Measurements from ENCODE around the gene FPGT. TPM values are rescaled to one million over a fixed set of nuclear protein-coding genes. Genes with fewer than 3 reads are reported as not detected.

FPGT gene
- total and polyA plus RNA-seq, 9 of the 15 experiments (the other 6 are each of a cell fraction or from before 2014, with no cell fraction given) = 11.6 to 24.3 (median 22.5) TPM

DNA sequence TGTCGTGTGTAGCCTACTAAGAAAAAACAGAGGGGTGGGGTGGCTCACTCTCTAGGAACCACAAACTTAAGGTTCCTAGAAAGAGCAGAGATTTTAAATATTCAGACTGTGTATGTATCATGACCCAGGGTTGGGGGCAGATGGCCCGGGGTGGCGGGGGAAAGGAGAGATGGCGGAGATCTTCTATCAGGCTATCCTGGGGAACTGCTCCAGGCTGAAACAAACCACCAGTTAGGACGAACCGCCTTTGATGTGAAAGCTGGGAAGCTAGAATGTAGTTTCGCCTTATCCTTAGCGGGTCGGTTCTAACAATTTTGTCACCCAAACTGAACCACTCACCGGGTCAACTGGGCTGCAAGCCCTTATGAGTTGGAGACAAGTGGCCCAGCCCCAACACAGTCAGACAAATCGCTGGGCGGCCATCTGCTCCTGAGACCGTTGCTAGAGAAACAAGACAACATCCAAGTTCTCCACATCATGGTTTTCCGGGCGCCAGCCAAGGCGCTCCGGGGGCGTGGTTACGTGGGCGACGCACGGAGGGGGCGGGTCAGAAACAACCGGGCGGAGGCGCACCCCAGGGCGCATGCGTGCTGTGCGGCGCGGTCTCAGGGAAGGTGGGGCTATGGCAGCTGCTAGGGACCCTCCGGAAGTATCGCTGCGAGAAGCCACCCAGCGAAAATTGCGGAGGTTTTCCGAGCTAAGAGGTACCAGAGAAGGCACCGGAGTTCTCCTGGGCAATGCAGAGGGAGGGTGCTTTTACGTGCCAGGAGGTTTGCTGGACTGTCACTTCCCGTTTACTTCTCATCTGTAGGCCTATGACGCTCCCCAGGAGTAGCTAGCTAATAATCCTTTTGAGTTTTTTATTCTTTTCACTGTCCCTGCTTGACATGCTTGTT lies at the start of gene FPGT, which contains the start of gene LRRIQ3 (continued):
- TF ChIP-seq, protein P1, sequence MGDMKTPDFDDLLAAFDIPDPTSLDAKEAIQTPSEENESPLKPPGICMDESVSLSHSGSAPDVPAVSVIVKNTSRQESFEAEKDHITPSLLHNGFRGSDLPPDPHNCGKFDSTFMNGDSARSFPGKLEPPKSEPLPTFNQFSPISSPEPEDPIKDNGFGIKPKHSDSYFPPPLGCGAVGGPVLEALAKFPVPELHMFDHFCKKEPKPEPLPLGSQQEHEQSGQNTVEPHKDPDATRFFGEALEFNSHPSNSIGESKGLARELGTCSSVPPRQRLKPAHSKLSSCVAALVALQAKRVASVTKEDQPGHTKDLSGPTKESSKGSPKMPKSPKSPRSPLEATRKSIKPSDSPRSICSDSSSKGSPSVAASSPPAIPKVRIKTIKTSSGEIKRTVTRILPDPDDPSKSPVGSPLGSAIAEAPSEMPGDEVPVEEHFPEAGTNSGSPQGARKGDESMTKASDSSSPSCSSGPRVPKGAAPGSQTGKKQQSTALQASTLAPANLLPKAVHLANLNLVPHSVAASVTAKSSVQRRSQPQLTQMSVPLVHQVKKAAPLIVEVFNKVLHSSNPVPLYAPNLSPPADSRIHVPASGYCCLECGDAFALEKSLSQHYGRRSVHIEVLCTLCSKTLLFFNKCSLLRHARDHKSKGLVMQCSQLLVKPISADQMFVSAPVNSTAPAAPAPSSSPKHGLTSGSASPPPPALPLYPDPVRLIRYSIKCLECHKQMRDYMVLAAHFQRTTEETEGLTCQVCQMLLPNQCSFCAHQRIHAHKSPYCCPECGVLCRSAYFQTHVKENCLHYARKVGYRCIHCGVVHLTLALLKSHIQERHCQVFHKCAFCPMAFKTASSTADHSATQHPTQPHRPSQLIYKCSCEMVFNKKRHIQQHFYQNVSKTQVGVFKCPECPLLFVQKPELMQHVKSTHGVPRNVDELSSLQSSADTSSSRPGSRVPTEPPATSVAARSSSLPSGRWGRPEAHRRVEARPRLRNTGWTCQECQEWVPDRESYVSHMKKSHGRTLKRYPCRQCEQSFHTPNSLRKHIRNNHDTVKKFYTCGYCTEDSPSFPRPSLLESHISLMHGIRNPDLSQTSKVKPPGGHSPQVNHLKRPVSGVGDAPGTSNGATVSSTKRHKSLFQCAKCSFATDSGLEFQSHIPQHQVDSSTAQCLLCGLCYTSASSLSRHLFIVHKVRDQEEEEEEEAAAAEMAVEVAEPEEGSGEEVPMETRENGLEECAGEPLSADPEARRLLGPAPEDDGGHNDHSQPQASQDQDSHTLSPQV (IDR thresholded peaks at IDR 0.05) = no peak
- TF ChIP-seq ZNF140 (CRISPR knock-in tag; IDR thresholded peaks at IDR 0.05) (no peak), ZNF57 (CRISPR knock-in tag; IDR thresholded peaks at IDR 0.05) (no peak), SLC30A9 (CRISPR knock-in tag; IDR thresholded peaks at IDR 0.05) (no peak), CEBPB (tag; IDR thresholded peaks at IDR 0.05) (no peak), ZNF444 (CRISPR knock-in tag; IDR thresholded peaks at IDR 0.05) (no peak), PTRF (tag; IDR thresholded peaks at IDR 0.05) (no peak), SREBF2 (CRISPR knock-in tag; IDR thresholded peaks at IDR 0.05) (no peak), POLR2H (tag; IDR thresholded peaks at IDR 0.05; ENCODE audit: low read depth) (peak; percentile 63), NFATC3 (IDR thresholded peaks at IDR 0.05) (no peak), ZNF431 (CRISPR knock-in tag; IDR thresholded peaks at IDR 0.05) (no peak), TAF7 (tag; IDR thresholded peaks at IDR 0.05) (peak; percentile 21; the same call in 1 of the 2 replicates), TGIF2 (CRISPR knock-in tag; IDR thresholded peaks at IDR 0.05) (no peak), CBFB (CRISPR knock-in tag; IDR thresholded peaks at IDR 0.05) (no peak), ZNF699 (CRISPR knock-in tag; IDR thresholded peaks at IDR 0.05; ENCODE audit: insufficient replicate concordance) (no peak), ERF (CRISPR knock-in tag; IDR thresholded peaks at IDR 0.05) (no peak)
- TF ChIP-seq, protein P2, sequence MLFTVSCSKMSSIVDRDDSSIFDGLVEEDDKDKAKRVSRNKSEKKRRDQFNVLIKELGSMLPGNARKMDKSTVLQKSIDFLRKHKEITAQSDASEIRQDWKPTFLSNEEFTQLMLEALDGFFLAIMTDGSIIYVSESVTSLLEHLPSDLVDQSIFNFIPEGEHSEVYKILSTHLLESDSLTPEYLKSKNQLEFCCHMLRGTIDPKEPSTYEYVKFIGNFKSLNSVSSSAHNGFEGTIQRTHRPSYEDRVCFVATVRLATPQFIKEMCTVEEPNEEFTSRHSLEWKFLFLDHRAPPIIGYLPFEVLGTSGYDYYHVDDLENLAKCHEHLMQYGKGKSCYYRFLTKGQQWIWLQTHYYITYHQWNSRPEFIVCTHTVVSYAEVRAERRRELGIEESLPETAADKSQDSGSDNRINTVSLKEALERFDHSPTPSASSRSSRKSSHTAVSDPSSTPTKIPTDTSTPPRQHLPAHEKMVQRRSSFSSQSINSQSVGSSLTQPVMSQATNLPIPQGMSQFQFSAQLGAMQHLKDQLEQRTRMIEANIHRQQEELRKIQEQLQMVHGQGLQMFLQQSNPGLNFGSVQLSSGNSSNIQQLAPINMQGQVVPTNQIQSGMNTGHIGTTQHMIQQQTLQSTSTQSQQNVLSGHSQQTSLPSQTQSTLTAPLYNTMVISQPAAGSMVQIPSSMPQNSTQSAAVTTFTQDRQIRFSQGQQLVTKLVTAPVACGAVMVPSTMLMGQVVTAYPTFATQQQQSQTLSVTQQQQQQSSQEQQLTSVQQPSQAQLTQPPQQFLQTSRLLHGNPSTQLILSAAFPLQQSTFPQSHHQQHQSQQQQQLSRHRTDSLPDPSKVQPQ (CRISPR knock-in tag; IDR thresholded peaks at IDR 0.05; ENCODE audit: borderline replicate concordance) = no peak
- TF ChIP-seq, protein P3, sequence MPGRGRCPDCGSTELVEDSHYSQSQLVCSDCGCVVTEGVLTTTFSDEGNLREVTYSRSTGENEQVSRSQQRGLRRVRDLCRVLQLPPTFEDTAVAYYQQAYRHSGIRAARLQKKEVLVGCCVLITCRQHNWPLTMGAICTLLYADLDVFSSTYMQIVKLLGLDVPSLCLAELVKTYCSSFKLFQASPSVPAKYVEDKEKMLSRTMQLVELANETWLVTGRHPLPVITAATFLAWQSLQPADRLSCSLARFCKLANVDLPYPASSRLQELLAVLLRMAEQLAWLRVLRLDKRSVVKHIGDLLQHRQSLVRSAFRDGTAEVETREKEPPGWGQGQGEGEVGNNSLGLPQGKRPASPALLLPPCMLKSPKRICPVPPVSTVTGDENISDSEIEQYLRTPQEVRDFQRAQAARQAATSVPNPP (IDR thresholded peaks at IDR 0.05; ENCODE audit: borderline replicate concordance, insufficient read depth, insufficient read length) = no peak
- TF ChIP-seq, protein P4, sequence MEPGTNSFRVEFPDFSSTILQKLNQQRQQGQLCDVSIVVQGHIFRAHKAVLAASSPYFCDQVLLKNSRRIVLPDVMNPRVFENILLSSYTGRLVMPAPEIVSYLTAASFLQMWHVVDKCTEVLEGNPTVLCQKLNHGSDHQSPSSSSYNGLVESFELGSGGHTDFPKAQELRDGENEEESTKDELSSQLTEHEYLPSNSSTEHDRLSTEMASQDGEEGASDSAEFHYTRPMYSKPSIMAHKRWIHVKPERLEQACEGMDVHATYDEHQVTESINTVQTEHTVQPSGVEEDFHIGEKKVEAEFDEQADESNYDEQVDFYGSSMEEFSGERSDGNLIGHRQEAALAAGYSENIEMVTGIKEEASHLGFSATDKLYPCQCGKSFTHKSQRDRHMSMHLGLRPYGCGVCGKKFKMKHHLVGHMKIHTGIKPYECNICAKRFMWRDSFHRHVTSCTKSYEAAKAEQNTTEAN (CRISPR knock-in tag; IDR thresholded peaks at IDR 0.05) = no peak

Measured in K562 (cell line).